Subcutaneous abdominal adipose tissue (tissue), 5 donors: ENCODE measurements around the gene PTTG1IP.

Source experiments
- H3K27ac ChIP-seq: one replicate; pipeline ENCODE4 v1.7.0; 2013; ENCODE audit warnings: low read depth, mild to moderate bottlenecking, inconsistent platforms, low read length, moderate library complexity
- H3K27me3 ChIP-seq, 5 donors: one replicate each; pipeline ENCODE4 v1.7.0; 2013; ENCODE audit warnings: low read length in 5 of 5, inconsistent platforms in 1 of 5; ENCODE audit not compliant: control insufficient read depth in 5 of 5, insufficient read depth in 4 of 5
- H3K36me3 ChIP-seq, 5 donors: one replicate each; pipeline ENCODE4 v1.7.0; 2013; ENCODE audit warnings: low read length in 5 of 5; ENCODE audit not compliant: control insufficient read depth in 5 of 5, insufficient read depth in 5 of 5
- H3K4me1 ChIP-seq, 5 donors: one replicate each; pipeline ENCODE4 v1.7.0; 2013; ENCODE audit warnings: low read length in 5 of 5, mild to moderate bottlenecking in 3 of 5, moderate library complexity in 1 of 5; ENCODE audit not compliant: control insufficient read depth in 5 of 5, insufficient read depth in 5 of 5
- H3K4me3 ChIP-seq, 5 donors: one replicate each; pipeline ENCODE4 v1.7.0; 2013; ENCODE audit warnings: low read length in 5 of 5, low read depth in 1 of 5
- H3K9ac ChIP-seq, 5 donors: one replicate each; pipeline ENCODE4 v1.7.0; 2013; ENCODE audit warnings: low read length in 5 of 5, mild to moderate bottlenecking in 4 of 5, moderate library complexity in 3 of 5
- H3K9me3 ChIP-seq, 5 donors: one replicate each; pipeline ENCODE4 v1.7.0; 2013; ENCODE audit warnings: low read length in 5 of 5; ENCODE audit not compliant: control insufficient read depth in 5 of 5
- donor health status: healthy.
- donor health status: healthy.
- donor health status: healthy.
- donor health status: healthy.
- donor health status: healthy.

Gene PTTG1IP

DNA sequence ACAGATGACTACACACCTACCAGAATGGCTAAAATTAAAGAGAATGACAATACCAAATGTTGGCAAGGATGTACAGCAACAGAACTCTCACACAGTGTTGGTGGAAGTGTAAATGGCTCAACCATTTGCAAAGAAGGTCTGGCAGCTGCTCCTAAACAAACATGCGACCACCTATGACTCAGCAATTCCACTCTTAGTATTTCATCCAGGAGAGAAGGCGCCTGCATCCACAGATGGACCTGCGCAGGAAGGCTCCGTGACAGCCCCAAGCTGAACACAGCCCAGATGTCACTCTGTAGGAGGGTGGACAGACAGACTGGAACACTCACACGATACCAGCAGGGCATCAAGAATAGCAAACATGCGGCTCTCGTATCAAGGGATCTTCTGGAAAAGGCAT lies 6.7 kb downstream of the PTTG1IP start:
- Histone ChIP-seq H3K27ac (no peak overlapping the region), H3K4me1 (peaks cover 18 to 59% (median 57%) of the 10 kb centered on the region in 5 donors), H3K36me3 (peaks cover 0 to 40% (median 24%) of the 10 kb centered on the region in 5 donors), H3K4me3 (no peak overlapping the region), H3K9me3 (no peaks in the 10 kb centered on the region), H3K27me3 (no peaks in the 10 kb centered on the region), H3K9ac (no peak overlapping the region)

DNA sequence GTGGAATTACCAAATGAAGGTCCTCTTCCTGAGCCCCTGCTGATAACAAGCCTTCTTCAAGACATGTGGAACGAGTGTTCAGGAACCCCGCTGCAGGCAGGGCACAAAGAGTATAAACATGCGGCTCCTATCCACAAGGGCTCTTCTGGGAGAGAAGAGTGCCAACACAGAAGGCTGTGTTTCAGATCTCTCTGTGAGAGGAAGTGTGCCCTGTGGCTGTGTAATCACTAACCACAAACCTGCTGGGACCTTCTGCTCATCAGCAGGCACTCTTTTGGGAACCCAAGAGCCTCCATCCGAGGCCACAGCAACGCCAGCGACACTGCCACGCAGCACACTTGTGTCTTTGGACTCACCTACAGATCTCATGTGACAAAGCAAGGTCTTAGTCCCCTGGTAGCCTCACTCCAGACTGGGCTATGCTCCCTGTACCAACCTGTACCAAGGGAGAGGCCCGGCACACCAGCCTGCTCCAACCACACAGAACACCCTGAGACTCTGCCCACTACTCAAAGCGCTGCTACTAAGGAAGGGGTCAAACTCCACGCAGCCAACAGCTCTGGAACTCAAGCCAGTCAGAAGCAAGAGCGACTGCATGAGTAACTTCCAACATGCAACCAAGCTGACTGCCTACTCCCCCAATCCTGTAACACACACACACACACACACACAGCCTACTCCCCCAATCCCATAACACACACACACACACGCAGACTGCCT lies 7.8 kb downstream of the PTTG1IP start:
- Histone ChIP-seq H3K27ac (peak overlapping the region; percentile 23), H3K4me1 (peaks cover 13 to 48% (median 47%) of the 10 kb centered on the region in 5 donors), H3K4me3 (peak overlapping the region in 2 of 5 donors; percentile 22 to 37), H3K27me3 (no peaks in the 10 kb centered on the region), H3K9ac (peak overlapping the region in 2 of 5 donors; percentile 38 to 62), H3K9me3 (no peaks in the 10 kb centered on the region), H3K36me3 (peaks cover 0 to 49% (median 32%) of the 10 kb centered on the region in 5 donors)

DNA sequence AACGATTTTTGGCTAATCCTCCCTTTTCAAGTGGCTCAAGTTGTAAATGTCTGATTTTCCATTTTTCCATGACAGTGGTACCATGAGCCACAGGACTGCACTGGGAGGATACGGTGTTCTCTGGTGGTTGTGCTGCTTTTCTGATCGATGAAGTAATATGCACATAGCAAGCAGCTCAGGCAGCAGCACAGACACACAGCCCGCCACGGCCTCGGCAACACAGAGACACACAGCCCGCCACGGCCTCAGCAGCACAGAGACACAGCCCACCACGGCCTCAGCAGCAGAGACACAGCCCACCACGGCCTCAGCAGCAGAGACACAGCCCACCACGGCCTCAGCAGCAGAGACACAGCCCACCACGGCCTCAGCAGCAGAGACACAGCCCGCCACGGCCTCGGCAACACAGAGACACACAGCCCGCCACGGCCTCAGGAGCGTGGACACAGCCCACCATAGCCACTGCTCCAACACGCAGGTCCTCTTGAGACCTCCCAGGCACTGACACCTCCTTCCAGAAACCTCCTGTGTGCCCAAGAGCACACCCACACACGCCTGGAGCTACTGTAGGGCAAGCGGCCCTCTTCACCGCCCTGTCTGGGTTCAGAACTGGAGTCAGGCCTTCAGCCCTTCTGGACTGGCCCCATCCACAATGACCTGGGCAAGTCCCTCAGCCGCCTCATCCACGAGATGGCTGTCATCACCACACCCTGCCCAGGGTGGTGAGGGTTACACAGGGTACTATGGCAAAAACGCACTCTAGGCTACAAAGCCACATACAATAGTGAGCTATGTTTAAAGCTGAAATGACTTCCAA lies 10.4 kb downstream of the PTTG1IP start:
- H3K4me3 ChIP-seq: no peak overlapping the region
- no peaks in the 10 kb centered on the region for H3K9me3 ChIP-seq
- no peak overlapping the region for H3K27ac ChIP-seq
- peaks cover 17 to 36% (median 30%) of the 10 kb centered on the region in 5 donors for H3K4me1 ChIP-seq
- no peak overlapping the region for H3K9ac ChIP-seq
- H3K27me3 ChIP-seq: no peaks in the 10 kb centered on the region
- H3K36me3 ChIP-seq: peaks cover 0 to 71% (median 53%) of the 10 kb centered on the region in 5 donors

- Histone ChIP-seq H3K4me3 (no peak overlapping the region), H3K4me1 (peaks cover 5 to 16% (median 10%) of the 10 kb centered on the region in 5 donors), H3K27ac (no peak overlapping the region), H3K27me3 (no peaks in the 10 kb centered on the region), H3K9ac (no peak overlapping the region), H3K36me3 (peaks cover 3 to 80% (median 73%) of the 10 kb centered on the region in 5 donors), H3K9me3 (no peaks in the 10 kb centered on the region)
These were observed 14.7 kb downstream of the PTTG1IP start for GRCh38 chr21:44858791-44859190.

DNA sequence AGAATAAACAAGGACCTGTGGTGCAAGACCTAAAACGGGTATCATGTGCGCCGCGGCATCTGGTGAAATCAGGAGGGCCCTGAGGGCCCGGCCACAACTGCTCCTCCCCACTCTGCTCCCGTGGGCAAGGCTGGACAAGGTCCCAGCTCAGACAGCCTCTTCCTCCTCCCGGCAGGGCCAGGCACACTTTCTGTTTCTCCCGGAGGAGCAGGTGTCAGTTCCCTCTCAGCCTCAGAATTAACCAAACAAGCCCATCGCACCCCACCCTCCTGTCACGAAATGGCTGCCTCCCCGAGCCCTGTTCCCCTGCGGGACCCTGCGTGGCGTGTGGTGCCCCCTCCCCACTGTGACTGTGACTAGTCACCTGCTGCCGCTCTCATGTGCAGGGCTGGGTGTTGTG lies 15.2 kb downstream of the PTTG1IP start:
- no peaks in the 10 kb centered on the region for H3K27me3 ChIP-seq
- H3K4me3 ChIP-seq: no peak overlapping the region
- no peak overlapping the region for H3K9ac ChIP-seq
- no peak overlapping the region for H3K27ac ChIP-seq
- H3K4me1 ChIP-seq: peaks cover 5 to 16% (median 10%) of the 10 kb centered on the region in 5 donors
- peaks cover 3 to 80% (median 72%) of the 10 kb centered on the region in 5 donors for H3K36me3 ChIP-seq
- H3K9me3 ChIP-seq: no peaks in the 10 kb centered on the region

DNA sequence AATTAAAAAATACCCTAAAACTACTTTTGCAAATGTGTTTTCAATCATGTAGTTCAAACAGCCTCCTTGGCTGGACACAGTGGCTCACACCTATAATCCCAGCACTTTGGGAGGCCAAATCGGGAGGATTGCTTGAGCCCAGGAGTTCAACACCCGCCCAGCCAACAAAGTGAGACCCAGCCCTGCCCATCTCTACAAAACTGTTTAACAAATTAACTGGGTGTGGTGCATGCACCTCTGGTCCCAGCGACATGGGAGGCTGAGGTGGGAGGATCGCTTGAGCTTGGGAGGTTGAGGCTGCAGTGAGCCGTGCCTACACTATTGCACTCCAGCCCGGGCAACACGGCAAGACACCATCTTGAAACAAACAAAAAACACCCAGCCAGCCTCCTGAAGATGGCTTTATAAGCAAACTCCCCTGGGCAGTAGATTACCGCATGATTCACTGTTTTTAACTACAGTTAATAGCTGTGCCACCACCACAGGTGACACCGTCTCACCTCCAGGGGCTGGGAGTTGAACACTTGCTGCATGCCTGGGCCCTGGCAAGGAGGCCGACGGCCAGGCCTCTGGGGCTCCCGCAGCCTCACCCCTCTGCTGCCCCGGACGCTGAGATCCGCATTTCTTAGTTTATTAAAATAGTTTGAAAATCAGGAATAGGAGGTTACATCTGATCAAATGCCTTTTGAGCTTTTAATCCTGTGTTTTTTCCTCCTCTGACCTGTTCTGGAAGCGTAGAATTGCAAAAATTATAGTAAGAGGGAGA lies 16.2 kb downstream of the PTTG1IP start:
- peaks cover 5 to 16% (median 10%) of the 10 kb centered on the region in 5 donors for H3K4me1 ChIP-seq
- no peak overlapping the region for H3K9ac ChIP-seq
- H3K27ac ChIP-seq: no peak overlapping the region
- H3K27me3 ChIP-seq: no peaks in the 10 kb centered on the region
- no peak overlapping the region for H3K4me3 ChIP-seq
- peaks cover 3 to 80% (median 76%) of the 10 kb centered on the region in 5 donors for H3K36me3 ChIP-seq
- no peaks in the 10 kb centered on the region for H3K9me3 ChIP-seq

GRCh38 chr21:44856131-44856530 lies 17.4 kb downstream of the PTTG1IP start:
- Histone ChIP-seq H3K9ac (no peak overlapping the region), H3K4me1 (peaks cover 5 to 16% (median 10%) of the 10 kb centered on the region in 5 donors), H3K27me3 (no peaks in the 10 kb centered on the region), H3K9me3 (no peaks in the 10 kb centered on the region), H3K27ac (no peak overlapping the region), H3K4me3 (no peak overlapping the region), H3K36me3 (peaks cover 7 to 81% (median 75%) of the 10 kb centered on the region in 5 donors)

DNA sequence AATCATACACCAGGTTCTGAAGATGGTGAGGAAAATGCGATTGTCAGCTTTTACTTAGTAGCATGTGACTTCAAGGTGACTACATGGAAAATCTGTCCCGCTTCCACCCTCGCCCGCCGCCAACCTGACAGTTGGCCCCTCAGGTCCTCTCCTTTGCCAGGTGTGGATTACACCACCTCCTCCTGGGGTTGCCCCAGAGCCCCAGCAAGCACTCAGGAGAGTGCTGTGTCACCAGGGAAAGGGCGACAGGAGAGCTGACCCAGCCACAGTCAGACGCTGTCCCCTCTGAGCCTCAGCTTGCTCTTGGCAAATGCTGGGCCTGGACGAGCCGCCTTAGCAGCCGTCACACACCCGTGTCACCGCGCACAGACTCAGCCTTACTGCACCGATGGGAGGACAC lies 17.9 kb downstream of the PTTG1IP start:
- Histone ChIP-seq H3K27me3 (no peaks in the 10 kb centered on the region), H3K36me3 (peaks cover 7 to 84% (median 80%) of the 10 kb centered on the region in 5 donors), H3K27ac (no peak overlapping the region), H3K4me1 (peaks cover 5 to 16% (median 10%) of the 10 kb centered on the region in 5 donors), H3K4me3 (no peak overlapping the region), H3K9me3 (no peaks in the 10 kb centered on the region), H3K9ac (no peak overlapping the region)

GRCh38 chr21:44854664-44855446 lies 18.6 kb downstream of the PTTG1IP start:
- Histone ChIP-seq H3K4me1 (peaks cover 5 to 16% (median 10%) of the 10 kb centered on the region in 5 donors), H3K36me3 (peaks cover 9 to 87% (median 85%) of the 10 kb centered on the region in 5 donors), H3K27me3 (no peaks in the 10 kb centered on the region), H3K27ac (no peak overlapping the region), H3K9me3 (no peaks in the 10 kb centered on the region), H3K4me3 (no peak overlapping the region), H3K9ac (no peak overlapping the region)
